B cell (primary cell): Measurements from ENCODE around the gene SEMA4D. TPM values are rescaled to one million over a fixed set of nuclear protein-coding genes. Genes with fewer than 3 reads are reported as not detected.

Source experiments
- ATAC-seq: fragments of 200-7000 bp; cut with Tn5 transposase; one replicate; pipeline ENCODE4 v1.10.0; 2021; ENCODE audit warnings: low read depth, mild to moderate bottlenecking, moderate number of reproducible peaks, moderate library complexity
- CTCF ChIA-PET: fragments of 350-600 bp; sonication (Branson Sonifier 250); formaldehyde crosslinking; loops from one replicate; lab custom pipeline; 2021; ENCODE audit warnings: antibody characterized with exemption, inconsistent platforms; lab: Charles Lee
- POLR2A ChIA-PET: fragments of 350-600 bp; sonication (Branson Sonifier 250); formaldehyde crosslinking; loops from one replicate; lab custom pipeline; 2021; ENCODE audit warnings: antibody characterized with exemption; lab: Charles Lee
- DNase-seq: peaks from one replicate; pipeline ENCODE4 v3.0.0; 2013
- H2AFZ ChIP-seq: 2 replicates; pipeline ENCODE4 v1.6.1; 2012; ENCODE audit warnings: mild to moderate bottlenecking, low read depth, low read length; ENCODE audit not compliant: insufficient read depth, poor library complexity, severe bottlenecking
- H3K27ac ChIP-seq, 2 donors: 1 replicate in 1 of 2; 2 replicates in 1 of 2; pipeline ENCODE4 v1.5.1; 2012 to 2013; ENCODE audit warnings: low read length in 2 of 2, mild to moderate bottlenecking in 2 of 2, moderate library complexity in 1 of 2
- H3K27me3 ChIP-seq, 4 experiments: fragments of 200-600 bp in 1 of 4; sonication (generic) in 1 of 4; replicated peaks in 1 of 4; 1 replicate in 2 of 4; 2 replicates in 2 of 4; pipeline versions ENCODE4 v1.6.1 to v1.7.0; 2013 to 2016; ENCODE audit warnings: low read length in 3 of 4, mild to moderate bottlenecking in 2 of 4, mixed read lengths in 1 of 4, moderate library complexity in 1 of 4; ENCODE audit not compliant: insufficient read depth in 4 of 4, control insufficient read depth in 3 of 4; ENCODE audit errors: control extremely low read depth in 1 of 4
- H3K36me3 ChIP-seq, 2 experiments: replicated peaks in 1 of 2; 1 replicate in 1 of 2; 2 replicates in 1 of 2; pipeline versions ENCODE4 v1.6.1 to v1.7.1; 2013; ENCODE audit warnings: low read length in 1 of 2; ENCODE audit not compliant: insufficient read depth in 2 of 2, control insufficient read depth in 1 of 2; ENCODE audit errors: control extremely low read depth in 1 of 2, extremely low read depth in 1 of 2
- H3K4me1 ChIP-seq, 2 donors: fragments of 200-600 bp in 1 of 2; sonication (generic) in 1 of 2; 1 replicate in 1 of 2; 2 replicates in 1 of 2; pipeline versions ENCODE4 v1.5.1 to v1.6.1; 2013 to 2017; ENCODE audit warnings: low read length in 2 of 2; ENCODE audit not compliant: control insufficient read depth in 2 of 2, insufficient read depth in 2 of 2
- H3K4me2 ChIP-seq: replicated peaks from 2 replicates; pipeline ENCODE3; 2012; ENCODE audit warnings: mild to moderate bottlenecking, low read depth, low read length; ENCODE audit not compliant: poor library complexity, severe bottlenecking
- H3K4me3 ChIP-seq, 5 experiments: fragments of 200-600 bp in 1 of 5; sonication (generic) in 1 of 5; 1 replicate in 3 of 5; 2 replicates in 2 of 5; pipeline versions ENCODE4 v1.5.1 to v1.7.0; 2011 to 2016; ENCODE audit warnings: low read length in 4 of 5, mild to moderate bottlenecking in 4 of 5, low read depth in 2 of 5, control low read depth in 1 of 5, moderate library complexity in 1 of 5; ENCODE audit not compliant: insufficient read depth in 1 of 5; ENCODE audit errors: control extremely low read depth in 1 of 5, extremely low read depth in 1 of 5
- H3K79me2 ChIP-seq: fragments of 200-600 bp; sonication (generic); one replicate; pipeline ENCODE4 v1.6.0; 2016; ENCODE audit warnings: low read length; ENCODE audit not compliant: control insufficient read depth, insufficient read depth
- H3K9ac ChIP-seq: fragments of 200-600 bp; sonication (generic); 2 replicates; pipeline ENCODE4 v1.6.1; 2017; ENCODE audit warnings: mild to moderate bottlenecking, low read length, moderate library complexity
- H3K9me3 ChIP-seq, 3 donors: one replicate each; pipeline versions ENCODE4 v1.6.1 to v1.7.1; 2013; ENCODE audit warnings: low read length in 2 of 3; ENCODE audit not compliant: control insufficient read depth in 2 of 3, insufficient read depth in 1 of 3; ENCODE audit errors: control extremely low read depth in 1 of 3
- H4K20me1 ChIP-seq: 2 replicates; pipeline ENCODE4 v1.6.0; 2012; ENCODE audit warnings: mild to moderate bottlenecking, low read length; ENCODE audit not compliant: insufficient read depth, control insufficient read depth, poor library complexity, severe bottlenecking
- H3K27ac Mint-ChIP-seq: one replicate; pipeline ENCODE4 v1.8.0; 2021; ENCODE audit warnings: mixed read lengths
- H3K27me3 Mint-ChIP-seq: one replicate; pipeline ENCODE4 v1.8.0; 2021; ENCODE audit warnings: mixed read lengths
- H3K4me1 Mint-ChIP-seq: one replicate; pipeline ENCODE4 v1.8.0; 2021; ENCODE audit warnings: mixed read lengths
- H3K4me3 Mint-ChIP-seq: one replicate; pipeline ENCODE4 v1.8.0; 2021; ENCODE audit warnings: mixed read lengths
- H3K9me3 Mint-ChIP-seq: one replicate; pipeline ENCODE4 v1.8.0; 2022; ENCODE audit warnings: mixed read lengths; ENCODE audit not compliant: insufficient read depth
- CTCF ChIP-seq: fragments of 200-600 bp; IDR thresholded peaks from one replicate; pipeline ENCODE4 v1.8.0; 2022; ENCODE audit warnings: antibody characterized with exemption, mild to moderate bottlenecking
- EZH2 ChIP-seq: IDR thresholded peaks from 2 replicates; pipeline ENCODE4 v1.6.1; 2012; ENCODE audit warnings: borderline replicate concordance, low read depth, mild to moderate bottlenecking, moderate library complexity, low read length; ENCODE audit not compliant: insufficient read depth, poor library complexity, severe bottlenecking
- WGBS: methylation state at CpG from one replicate; pipeline ENCODE4 v1.1.5; 2013; ENCODE audit warnings: missing lambda C conversion rate; ENCODE audit not compliant: insufficient coverage; 5-methylcytosine and 5-hydroxymethylcytosine counted together
- intact Hi-C: fragments of 100-400 bp; cut with micrococcal nuclease; formaldehyde crosslinking; loops from one replicate; pipeline ENCODE4 v1.10.0; 2022
- polyA plus RNA-seq: library from polyadenylated mRNA; depleted of rRNA; stranded (reverse); fragments of >200 nt; gene quantifications from 2 replicates; pipeline ENCODE4 v1.2.3, GENCODE V29; 2012
- total RNA-seq, 2 donors: library from RNA; stranded (reverse); fragments of 120-200 nt in 1 of 2; gene quantifications; 1 replicate in 1 of 2; 2 replicates in 1 of 2; pipeline versions ENCODE4 v1.2.3 to v1.2.4, GENCODE V29; 2013 to 2022

Gene SEMA4D
- total and polyA plus RNA-seq, 2 donors (not counting 1 experiment from before 2014, with no cell fraction given): 53.6 to 231 TPM

- Histone ChIP-seq H3K4me2 (no peak overlapping the region), H3K79me2 (peaks cover 15% of the 10 kb centered on the region), H3K36me3 (peaks cover 4 to 91% of the 10 kb centered on the region in 2 experiments), H3K27me3 (no peaks in the 10 kb centered on the region), H3K4me3 (no peak overlapping the region), H4K20me1 (peaks cover 33% of the 10 kb centered on the region), H3K27ac (no peak overlapping the region), H3K4me1 (peaks cover 0 to 7% of the 10 kb centered on the region in 2 donors), H3K9me3 (no peaks in the 10 kb centered on the region), H2AFZ (no peak overlapping the region), H3K9ac (no peak overlapping the region)
- ATAC-seq (no peak), DNase-seq (no peak)
- 100% methylated on average over 2 of the region's 3 CpGs for WGBS
- POLR2A ChIA-PET: no interaction called here
- TF ChIP-seq CTCF (no peak), EZH2 (no peak)
- H3K9me3 Mint-ChIP-seq: no peaks in the 10 kb centered on the region
- H3K4me3 Mint-ChIP-seq: no peak overlapping the region
- CTCF ChIA-PET: interaction anchor here (0.6 kb wide), 1 partner anchor 223 kb away, joined by 4 read pairs; no protein-coding TSS in a partner anchor
- intact Hi-C loops: no loop called here
- H3K27ac Mint-ChIP-seq: no peak overlapping the region
- no peaks in the 10 kb centered on the region for H3K27me3 Mint-ChIP-seq
- peaks cover 9% of the 10 kb centered on the region for H3K4me1 Mint-ChIP-seq
These were observed 143.9 kb downstream of the SEMA4D start for GRCh38 chr9:89353989-89354388.

GRCh38 chr9:89352874-89353649 is 144.9 kb downstream of the SEMA4D start:
- CTCF ChIA-PET: no interaction called here
- intact Hi-C loops: no loop called here
- POLR2A ChIA-PET: no interaction called here
- Histone ChIP-seq H3K36me3 (peaks cover 4 to 91% of the 10 kb centered on the region in 2 experiments), H4K20me1 (peaks cover 33% of the 10 kb centered on the region), H2AFZ (no peak overlapping the region), H3K9ac (no peak overlapping the region), H3K4me1 (peaks cover 0 to 7% of the 10 kb centered on the region in 2 donors), H3K79me2 (peaks cover 15% of the 10 kb centered on the region), H3K9me3 (no peaks in the 10 kb centered on the region), H3K4me3 (no peak overlapping the region), H3K27ac (no peak overlapping the region), H3K27me3 (no peaks in the 10 kb centered on the region), H3K4me2 (no peak overlapping the region)
- Mint-ChIP-seq H3K27ac (no peak overlapping the region), H3K27me3 (no peaks in the 10 kb centered on the region), H3K9me3 (no peaks in the 10 kb centered on the region), H3K4me3 (no peak overlapping the region), H3K4me1 (peaks cover 9% of the 10 kb centered on the region)
- ATAC-seq (no peak), DNase-seq (no peak)
- WGBS: 100% methylated on average over 6 of the region's 8 CpGs
- TF ChIP-seq EZH2: no peak
- no peak for TF ChIP-seq CTCF
